Measurements from ENCODE around the gene SOX1. TPM values are rescaled to one million over a fixed set of nuclear protein-coding genes. Genes with fewer than 3 reads are reported as not detected.

The SOX1 gene
- total RNA-seq, 4 donors from 2014 or later: 0.19 to 0.68 TPM; not detected in 2

DNA sequence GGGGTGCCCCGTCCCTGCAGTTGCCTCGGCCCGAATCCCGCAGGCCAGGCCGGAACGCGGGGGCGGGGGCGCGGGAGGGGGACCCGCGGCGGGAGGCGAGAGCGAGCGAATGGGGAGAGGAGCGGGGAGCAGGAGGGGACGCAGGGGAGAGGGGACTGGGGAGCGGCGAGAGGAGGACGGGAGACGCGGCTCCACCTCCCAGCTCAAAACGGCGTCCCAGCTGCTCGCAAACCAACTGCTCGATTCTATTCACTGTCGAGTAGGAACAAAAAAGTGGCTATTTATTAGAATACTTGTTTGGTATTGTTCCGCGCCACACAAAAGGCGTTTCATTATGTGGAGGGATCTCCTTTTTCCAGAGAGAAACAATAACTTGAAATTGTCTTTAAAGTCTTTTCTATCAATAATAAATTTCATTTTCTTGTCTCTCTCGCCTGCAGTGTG is 10.6 kb upstream of the SOX1 start:
- DNase-seq (ENCODE audit: low spot score in 2 of 2): peak in 1 of 2 donors; percentile 41
- WGBS: 3% methylated on average over 32 of the region's 32 CpGs
- peaks cover 41% of the 10 kb centered on the region for H3K4me1 ChIP-seq
- H3K27ac ChIP-seq: no peak overlapping the region
- no peak for TF ChIP-seq EP300 (IDR thresholded peaks at IDR 0.05)
- no peaks in the 10 kb centered on the region for H3K9me3 ChIP-seq
- peaks cover 99% of the 10 kb centered on the region for H3K27me3 ChIP-seq
- H3K36me3 ChIP-seq: no peaks in the 10 kb centered on the region
- peak overlapping the region; percentile 18 for H3K4me3 ChIP-seq

DNA sequence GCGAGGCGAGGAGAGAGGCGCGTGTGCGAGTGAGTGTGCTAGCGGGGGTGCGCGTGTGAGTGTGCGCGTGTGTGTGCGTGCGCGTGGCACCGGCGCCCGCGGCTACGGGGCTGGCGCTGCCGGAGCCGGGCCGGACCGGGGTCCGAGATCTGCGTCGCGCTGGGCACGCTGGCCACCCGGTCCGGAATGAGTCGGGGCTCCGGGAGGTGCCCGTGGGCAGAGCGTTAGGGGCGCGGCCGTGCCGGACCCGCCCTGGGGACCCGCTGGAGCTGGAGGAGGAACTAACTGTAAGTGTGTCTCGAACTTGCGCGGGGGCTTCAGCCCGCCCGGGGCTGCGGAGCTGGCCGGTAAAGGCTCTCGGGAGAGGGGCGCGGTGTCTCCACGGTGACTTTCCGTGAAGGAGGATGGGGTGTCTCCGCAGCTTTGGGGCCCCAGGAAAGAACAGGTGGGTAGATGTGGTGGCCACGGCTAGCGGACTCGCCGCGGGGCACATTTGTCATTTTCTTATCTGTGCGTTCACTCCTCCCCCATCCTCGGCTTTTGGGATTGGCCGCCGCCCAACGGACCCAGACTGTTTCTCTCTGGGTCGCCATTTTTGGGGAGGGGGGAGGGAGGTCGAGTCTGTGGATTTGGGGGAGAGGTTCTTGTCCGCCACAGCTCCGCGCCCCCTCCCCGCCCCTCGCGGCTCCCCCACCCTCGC is 10.1 kb upstream of the SOX1 start:
- peak overlapping the region; percentile 18 for H3K4me3 ChIP-seq
- no peaks in the 10 kb centered on the region for H3K36me3 ChIP-seq
- DNase-seq (ENCODE audit: low spot score in 2 of 2): peak in 1 of 2 donors; percentile 57

DNA sequence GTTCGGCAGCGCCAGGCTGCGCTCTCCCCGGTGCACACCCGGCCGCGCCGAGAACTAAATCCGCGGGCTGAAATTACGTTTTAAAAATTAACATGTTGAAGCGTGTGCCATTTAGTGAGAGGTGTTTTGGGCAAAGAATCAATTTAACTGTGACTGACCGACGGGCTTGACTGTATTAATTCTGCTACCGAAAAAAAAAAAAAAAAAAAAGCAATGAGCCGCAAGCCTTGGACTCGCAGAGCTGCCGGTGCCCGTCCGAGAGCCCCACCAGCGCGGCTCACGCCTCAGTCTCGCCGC is 9.6 kb upstream of the SOX1 start:
- peaks cover 99% of the 10 kb centered on the region for H3K27me3 ChIP-seq
- H3K36me3 ChIP-seq: no peaks in the 10 kb centered on the region
- peak overlapping the region; percentile 18 for H3K4me3 ChIP-seq
- no peak overlapping the region for H3K27ac ChIP-seq
- no peak for DNase-seq (ENCODE audit: low spot score in 2 of 2)
- no peaks in the 10 kb centered on the region for H3K9me3 ChIP-seq
- peaks cover 44% of the 10 kb centered on the region for H3K4me1 ChIP-seq
- TF ChIP-seq POLR2A (IDR thresholded peaks at IDR 0.05) (no peak), EP300 (IDR thresholded peaks at IDR 0.05) (no peak), POLR2AphosphoS5 (IDR thresholded peaks at IDR 0.05) (no peak)
- TF ChIP-seq, protein P1, sequence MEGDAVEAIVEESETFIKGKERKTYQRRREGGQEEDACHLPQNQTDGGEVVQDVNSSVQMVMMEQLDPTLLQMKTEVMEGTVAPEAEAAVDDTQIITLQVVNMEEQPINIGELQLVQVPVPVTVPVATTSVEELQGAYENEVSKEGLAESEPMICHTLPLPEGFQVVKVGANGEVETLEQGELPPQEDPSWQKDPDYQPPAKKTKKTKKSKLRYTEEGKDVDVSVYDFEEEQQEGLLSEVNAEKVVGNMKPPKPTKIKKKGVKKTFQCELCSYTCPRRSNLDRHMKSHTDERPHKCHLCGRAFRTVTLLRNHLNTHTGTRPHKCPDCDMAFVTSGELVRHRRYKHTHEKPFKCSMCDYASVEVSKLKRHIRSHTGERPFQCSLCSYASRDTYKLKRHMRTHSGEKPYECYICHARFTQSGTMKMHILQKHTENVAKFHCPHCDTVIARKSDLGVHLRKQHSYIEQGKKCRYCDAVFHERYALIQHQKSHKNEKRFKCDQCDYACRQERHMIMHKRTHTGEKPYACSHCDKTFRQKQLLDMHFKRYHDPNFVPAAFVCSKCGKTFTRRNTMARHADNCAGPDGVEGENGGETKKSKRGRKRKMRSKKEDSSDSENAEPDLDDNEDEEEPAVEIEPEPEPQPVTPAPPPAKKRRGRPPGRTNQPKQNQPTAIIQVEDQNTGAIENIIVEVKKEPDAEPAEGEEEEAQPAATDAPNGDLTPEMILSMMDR (IDR thresholded peaks at IDR 0.05): no peak
- 2% methylated on average over 15 of the region's 25 CpGs for WGBS

More for the DNA sequence above, 10.1 kb upstream of the SOX1 start:
- 3% methylated on average over 27 of the region's 72 CpGs for WGBS
- H3K27me3 ChIP-seq: peaks cover 99% of the 10 kb centered on the region
- H3K27ac ChIP-seq: no peak overlapping the region
- H3K4me1 ChIP-seq: peaks cover 44% of the 10 kb centered on the region
- H3K9me3 ChIP-seq: no peaks in the 10 kb centered on the region
- TF ChIP-seq EP300 (IDR thresholded peaks at IDR 0.05) (no peak), POLR2AphosphoS5 (IDR thresholded peaks at IDR 0.05) (no peak), POLR2A (IDR thresholded peaks at IDR 0.05) (no peak)
- TF ChIP-seq, protein P1 (IDR thresholded peaks at IDR 0.05): no peak

DNA sequence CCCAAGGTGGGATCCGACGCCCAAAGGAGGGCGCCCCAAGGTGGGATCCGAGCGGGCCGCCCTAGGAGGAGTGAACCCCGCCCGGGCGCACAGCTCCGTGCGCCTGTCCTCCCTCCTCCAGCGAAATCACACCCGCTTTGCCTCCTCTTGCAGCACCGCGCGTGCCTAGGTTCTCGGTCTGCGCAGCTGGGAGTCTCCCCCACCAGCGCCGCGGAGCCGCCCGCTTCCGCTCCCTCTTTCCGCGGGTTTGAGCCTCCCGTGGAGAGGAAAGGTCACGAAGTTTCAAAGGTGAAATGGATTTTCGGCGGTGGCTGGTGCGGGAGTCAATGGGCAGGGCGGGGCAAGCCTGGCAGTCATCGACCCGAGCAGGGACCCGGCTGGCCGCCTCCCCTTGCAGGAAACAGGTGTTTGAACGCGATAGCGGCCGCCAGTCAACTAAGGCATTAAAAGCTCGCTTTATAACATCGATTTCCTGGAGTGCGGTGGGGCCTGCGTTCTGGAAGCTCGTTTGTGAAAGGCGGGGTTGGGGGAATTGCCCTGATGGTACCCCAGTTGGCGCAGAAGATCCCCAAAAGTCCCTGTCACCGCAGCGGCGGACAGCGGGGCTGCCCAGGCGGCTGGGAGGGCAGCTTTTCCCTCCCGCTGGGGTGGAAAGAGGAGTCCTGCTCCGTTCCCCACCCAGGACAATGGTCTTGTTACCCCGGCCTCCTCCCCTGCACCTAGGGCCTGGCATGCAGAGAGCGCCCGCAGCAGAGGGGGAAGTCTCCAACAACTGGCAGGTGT is 9.0 kb upstream of the SOX1 start:
- Histone ChIP-seq H3K4me1 (peaks cover 48% of the 10 kb centered on the region), H3K4me3 (peak overlapping the region; percentile 18), H3K36me3 (no peaks in the 10 kb centered on the region), H3K27me3 (peaks cover 100% of the 10 kb centered on the region), H3K27ac (no peak overlapping the region), H3K9me3 (no peaks in the 10 kb centered on the region)
- 8% methylated on average over 35 of the region's 57 CpGs for WGBS
- TF ChIP-seq POLR2AphosphoS5 (IDR thresholded peaks at IDR 0.05) (no peak), POLR2A (IDR thresholded peaks at IDR 0.05) (no peak), EP300 (IDR thresholded peaks at IDR 0.05) (no peak)
- TF ChIP-seq, protein P1 (IDR thresholded peaks at IDR 0.05): no peak
- peak in 1 of 2 donors; percentile 68 for DNase-seq (ENCODE audit: low spot score in 2 of 2)

DNA sequence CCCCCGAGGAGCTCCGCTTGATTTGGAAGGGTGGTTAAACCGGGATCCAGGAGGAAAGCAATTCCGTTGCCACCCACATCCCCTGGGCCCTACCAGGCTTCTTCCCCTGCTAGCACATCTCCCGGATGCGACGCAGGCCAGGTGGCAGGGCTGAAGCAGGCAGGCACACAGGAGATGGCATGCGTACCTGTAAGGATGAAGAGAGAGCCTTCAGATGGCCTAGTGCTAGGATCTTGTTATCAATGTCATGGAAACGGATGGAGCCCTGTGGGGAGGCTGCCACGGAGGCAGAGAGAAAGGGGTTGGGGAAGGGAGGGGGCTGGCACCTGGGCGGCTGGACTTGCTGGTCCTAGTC is 8.5 kb upstream of the SOX1 start:
- no peaks in the 10 kb centered on the region for H3K36me3 ChIP-seq
- TF ChIP-seq POLR2A (IDR thresholded peaks at IDR 0.05): no peak
- TF ChIP-seq POLR2AphosphoS5 (IDR thresholded peaks at IDR 0.05): no peak
- no peak for TF ChIP-seq EP300 (IDR thresholded peaks at IDR 0.05)
- TF ChIP-seq, protein P1 (IDR thresholded peaks at IDR 0.05): no peak
- no peak overlapping the region for H3K4me3 ChIP-seq
- H3K4me1 ChIP-seq: peaks cover 50% of the 10 kb centered on the region
- H3K27ac ChIP-seq: no peak overlapping the region
- peak in 1 of 2 donors; percentile 69 for DNase-seq (ENCODE audit: low spot score in 2 of 2)
- peaks cover 100% of the 10 kb centered on the region for H3K27me3 ChIP-seq
- WGBS: 10% methylated on average over 4 of the region's 11 CpGs
- H3K9me3 ChIP-seq: no peaks in the 10 kb centered on the region
